Measurements from ENCODE around the gene SULT6B1.

- no peak for TF ChIP-seq CTCF (tag by site-specific recombination; IDR thresholded peaks at IDR 0.05)
- no peak for TF ChIP-seq MYNN (tag by site-specific recombination; IDR thresholded peaks at IDR 0.05; ENCODE audit: borderline replicate concordance)
- no peak for TF ChIP-seq PATZ1 (tag by site-specific recombination; IDR thresholded peaks at IDR 0.05)
- TF ChIP-seq REST (tag by site-specific recombination; IDR thresholded peaks at IDR 0.05): no peak
- TF ChIP-seq SALL2 (tag by site-specific recombination; IDR thresholded peaks at IDR 0.05; ENCODE audit: borderline replicate concordance): no peak
- no peak for TF ChIP-seq MEIS1 (CRISPR knock-in tag; IDR thresholded peaks at IDR 0.05; ENCODE audit: borderline replicate concordance)
These were observed 43.9 kb upstream of the SULT6B1 start for GRCh38 chr2:37232131-37232933.

All from HEK293 (cell line).